ENCODE measurements around the gene TBL2.

Gene TBL2

DNA sequence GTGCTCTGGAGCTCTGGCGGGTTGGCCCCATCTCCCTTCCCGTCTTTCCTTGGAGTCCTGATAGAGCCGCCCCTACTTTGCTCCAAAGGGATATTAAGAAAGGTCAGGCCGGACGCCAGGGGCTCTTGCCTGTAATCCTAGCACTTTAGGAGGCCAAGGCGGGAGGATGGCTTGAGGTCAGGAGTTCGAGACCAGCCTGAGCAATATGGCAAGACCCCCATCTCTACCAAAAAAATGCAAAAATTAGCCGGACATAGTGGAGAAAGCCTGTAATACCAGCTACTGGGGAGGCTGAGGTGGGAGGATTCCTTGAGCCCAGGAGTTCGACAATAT is 46.3 kb upstream of the TBL2 start:
- Histone ChIP-seq H3K36me3 (ENCODE audit: insufficient read depth, low read length) (no peaks in the 10 kb centered on the region), H2AFZ (ENCODE audit: low read depth, low read length) (no peak overlapping the region), H3K79me2 (ENCODE audit: insufficient read depth, low read length) (no peaks in the 10 kb centered on the region), H3K9ac (ENCODE audit: low read depth, low read length) (no peak overlapping the region), H3K9me3 (ENCODE audit: insufficient read depth, low read length, severe bottlenecking) (no peaks in the 10 kb centered on the region), H3K4me2 (ENCODE audit: insufficient read depth, low read length) (no peak overlapping the region), H3K27me3 (ENCODE audit: insufficient read depth, low read length, poor library complexity) (peaks cover 6% of the 10 kb centered on the region), H3K4me1 (ENCODE audit: insufficient read depth, low read length) (no peaks in the 10 kb centered on the region), H3K4me3 (ENCODE audit: low read depth in 1 of 2, low read length in 2 of 2) (no peak overlapping the region), H3K27ac (ENCODE audit: low read length) (no peak overlapping the region), H4K20me1 (ENCODE audit: insufficient read depth, low read length) (no peaks in the 10 kb centered on the region)
- ATAC-seq (ENCODE audit: insufficient read depth, low read depth) (no peak), DNase-seq (no peak)
- no peak for TF ChIP-seq EZH2 (IDR thresholded peaks at IDR 0.05; ENCODE audit: borderline replicate concordance, low read depth, low read length, severe bottlenecking)
- TF ChIP-seq, protein P1, sequence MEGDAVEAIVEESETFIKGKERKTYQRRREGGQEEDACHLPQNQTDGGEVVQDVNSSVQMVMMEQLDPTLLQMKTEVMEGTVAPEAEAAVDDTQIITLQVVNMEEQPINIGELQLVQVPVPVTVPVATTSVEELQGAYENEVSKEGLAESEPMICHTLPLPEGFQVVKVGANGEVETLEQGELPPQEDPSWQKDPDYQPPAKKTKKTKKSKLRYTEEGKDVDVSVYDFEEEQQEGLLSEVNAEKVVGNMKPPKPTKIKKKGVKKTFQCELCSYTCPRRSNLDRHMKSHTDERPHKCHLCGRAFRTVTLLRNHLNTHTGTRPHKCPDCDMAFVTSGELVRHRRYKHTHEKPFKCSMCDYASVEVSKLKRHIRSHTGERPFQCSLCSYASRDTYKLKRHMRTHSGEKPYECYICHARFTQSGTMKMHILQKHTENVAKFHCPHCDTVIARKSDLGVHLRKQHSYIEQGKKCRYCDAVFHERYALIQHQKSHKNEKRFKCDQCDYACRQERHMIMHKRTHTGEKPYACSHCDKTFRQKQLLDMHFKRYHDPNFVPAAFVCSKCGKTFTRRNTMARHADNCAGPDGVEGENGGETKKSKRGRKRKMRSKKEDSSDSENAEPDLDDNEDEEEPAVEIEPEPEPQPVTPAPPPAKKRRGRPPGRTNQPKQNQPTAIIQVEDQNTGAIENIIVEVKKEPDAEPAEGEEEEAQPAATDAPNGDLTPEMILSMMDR (IDR thresholded peaks at IDR 0.05; ENCODE audit: borderline replicate concordance, extremely low read depth, low read length, poor library complexity, severe bottlenecking) = no peak

DNA sequence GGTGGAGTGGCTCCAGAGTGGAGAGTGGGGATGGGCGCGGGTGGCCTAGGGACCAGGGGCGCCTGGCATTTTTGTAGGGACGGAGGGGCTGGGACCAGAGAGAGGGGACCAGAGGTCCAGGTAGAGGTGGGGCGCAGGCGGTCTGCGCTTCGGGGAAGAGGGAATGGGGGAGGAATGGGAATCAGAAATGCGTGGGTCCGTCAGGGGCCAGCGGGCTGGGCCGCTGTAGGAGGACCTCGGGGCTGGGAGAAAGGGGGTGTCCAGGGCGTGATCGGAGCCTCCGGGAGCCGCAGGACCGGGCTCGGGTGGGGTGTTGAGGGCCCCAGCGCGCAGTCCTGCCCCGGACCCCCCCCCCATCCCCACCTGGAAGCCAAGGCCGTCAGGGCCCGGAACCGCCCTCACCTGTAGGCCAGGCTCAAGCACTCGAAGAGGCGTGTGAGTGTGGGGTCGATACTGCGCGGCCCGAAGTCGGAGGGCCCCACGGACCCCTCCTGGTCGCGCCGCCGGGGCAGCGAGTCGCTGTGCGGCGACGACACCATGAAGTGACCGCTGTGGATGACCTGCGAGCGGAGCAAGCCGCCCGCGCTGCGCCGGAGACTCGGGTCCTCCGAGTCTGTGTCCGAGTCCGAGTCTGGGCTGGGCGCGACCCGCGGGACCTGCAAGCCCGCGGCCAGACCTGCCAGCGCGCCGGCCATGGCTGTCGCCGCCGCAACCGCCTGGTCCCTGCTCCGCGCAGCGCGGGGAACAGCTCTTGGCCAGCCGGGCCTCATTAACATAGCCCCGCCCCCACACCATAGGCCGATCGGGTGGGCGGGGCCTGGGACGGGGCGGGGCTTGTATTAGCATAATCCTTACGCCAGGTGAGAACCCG is 45.7 kb upstream of the TBL2 start, which contains the start of gene MLXIPL:
Gene MLXIPL (minus strand): TSS at position 725 of the 871 bp plus-strand sequence. CDS start 30 bp downstream, at position 695.
- Histone ChIP-seq H3K27me3 (ENCODE audit: insufficient read depth, low read length, poor library complexity) (peaks cover 6% of the 10 kb centered on the region), H3K9ac (ENCODE audit: low read depth, low read length) (no peak within 1 kb of the TSS), H3K36me3 (ENCODE audit: insufficient read depth, low read length) (no peaks in the 10 kb centered on the region), H4K20me1 (ENCODE audit: insufficient read depth, low read length) (no peaks in the 10 kb centered on the region), H3K4me3 (ENCODE audit: low read depth in 1 of 2, low read length in 2 of 2) (no peak within 1 kb of the TSS), H3K79me2 (ENCODE audit: insufficient read depth, low read length) (no peaks in the 10 kb centered on the region), H3K27ac (ENCODE audit: low read length) (no peak within 1 kb of the TSS), H2AFZ (ENCODE audit: low read depth, low read length) (no peak within 1 kb of the TSS), H3K4me1 (ENCODE audit: insufficient read depth, low read length) (no peaks in the 10 kb centered on the region), H3K4me2 (ENCODE audit: insufficient read depth, low read length) (no peak within 1 kb of the TSS), H3K9me3 (ENCODE audit: insufficient read depth, low read length, severe bottlenecking) (no peaks in the 10 kb centered on the region)
- TF ChIP-seq, protein P1 (IDR thresholded peaks at IDR 0.05; ENCODE audit: borderline replicate concordance, extremely low read depth, low read length, poor library complexity, severe bottlenecking) = no peak
- no peak for TF ChIP-seq EZH2 (IDR thresholded peaks at IDR 0.05; ENCODE audit: borderline replicate concordance, low read depth, low read length, severe bottlenecking)
- ATAC-seq (ENCODE audit: insufficient read depth, low read depth) (no peak), DNase-seq (no peak)

DNA sequence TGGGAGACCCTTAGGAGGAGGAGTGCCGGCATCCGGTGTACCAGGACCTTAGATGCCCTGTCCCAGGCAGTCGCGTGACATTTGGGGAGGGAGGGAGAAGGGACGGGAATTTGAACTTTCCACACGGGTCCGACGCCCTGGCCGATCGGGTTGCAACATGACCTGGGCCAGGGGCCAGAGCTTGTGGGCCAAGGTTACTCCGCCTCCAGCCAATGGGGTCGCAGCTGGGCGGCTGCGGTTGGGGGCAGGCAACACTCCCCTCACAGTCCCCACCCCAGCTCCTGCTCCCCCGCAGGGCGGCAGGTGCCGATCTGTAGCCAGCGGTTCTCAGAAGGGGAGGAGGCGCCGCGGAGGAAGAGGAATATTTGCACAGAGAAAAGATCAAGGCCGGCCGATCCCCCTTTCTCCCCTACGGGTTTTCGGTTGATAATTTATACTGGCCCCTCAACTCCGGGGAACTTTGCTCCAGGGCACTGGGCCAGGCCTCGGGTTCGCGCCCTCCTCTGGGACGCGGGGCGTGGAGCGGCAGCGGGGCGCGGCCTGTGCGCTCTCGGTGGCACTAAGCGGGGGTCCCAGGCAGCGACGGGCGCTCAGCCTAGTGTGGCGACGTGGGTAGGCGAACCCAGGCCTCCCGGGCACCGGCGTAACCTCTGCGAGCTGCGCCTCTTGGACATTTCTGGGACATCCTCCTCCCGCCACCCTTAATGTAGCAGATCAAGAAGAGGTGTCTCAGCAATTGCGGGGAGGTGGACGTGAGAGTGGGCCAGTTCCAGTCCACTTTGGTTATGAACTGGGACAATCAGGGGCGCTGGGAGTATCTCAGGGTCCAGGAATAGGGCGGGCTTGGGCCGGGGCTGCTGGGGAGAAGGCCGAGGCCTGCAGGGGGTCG is 44.8 kb upstream of the TBL2 start:
- TF ChIP-seq, protein P1 (IDR thresholded peaks at IDR 0.05; ENCODE audit: borderline replicate concordance, extremely low read depth, low read length, poor library complexity, severe bottlenecking) = no peak
- TF ChIP-seq EZH2 (IDR thresholded peaks at IDR 0.05; ENCODE audit: borderline replicate concordance, low read depth, low read length, severe bottlenecking) = no peak
- H3K79me2 ChIP-seq (ENCODE audit: insufficient read depth, low read length) = no peaks in the 10 kb centered on the region
- H4K20me1 ChIP-seq (ENCODE audit: insufficient read depth, low read length) = no peaks in the 10 kb centered on the region
- H3K4me2 ChIP-seq (ENCODE audit: insufficient read depth, low read length) = no peak overlapping the region
- no peak overlapping the region for H3K27ac ChIP-seq (ENCODE audit: low read length)
- ATAC-seq (ENCODE audit: insufficient read depth, low read depth) = peak; percentile 60; the same call in 2 of the 3 replicates
- DNase-seq = no peak
- H3K9me3 ChIP-seq (ENCODE audit: insufficient read depth, low read length, severe bottlenecking) = no peaks in the 10 kb centered on the region
- H3K27me3 ChIP-seq (ENCODE audit: insufficient read depth, low read length, poor library complexity) = peaks cover 6% of the 10 kb centered on the region
- H2AFZ ChIP-seq (ENCODE audit: low read depth, low read length) = no peak overlapping the region
- H3K36me3 ChIP-seq (ENCODE audit: insufficient read depth, low read length) = no peaks in the 10 kb centered on the region
- no peaks in the 10 kb centered on the region for H3K4me1 ChIP-seq (ENCODE audit: insufficient read depth, low read length)
- no peak overlapping the region for H3K4me3 ChIP-seq (ENCODE audit: low read depth in 1 of 2, low read length in 2 of 2)
- no peak overlapping the region for H3K9ac ChIP-seq (ENCODE audit: low read depth, low read length)

All from DND-41 (cell line).